AG04450 (cell line): ENCODE measurements around the gene TDRD15. TPM values are rescaled to one million over a fixed set of nuclear protein-coding genes. Genes with fewer than 3 reads are reported as not detected.

Experiments
- CTCF ChIA-PET: fragments of 300-600, 350-600 bp; formaldehyde crosslinking; extraction: SDS; loops from one replicate; lab custom pipeline; 2022; ENCODE audit warnings: antibody characterized with exemption, inconsistent platforms; lab: Charles Lee
- POLR2A ChIA-PET: fragments of 350-600 bp; formaldehyde crosslinking; extraction: SDS; loops from one replicate; lab custom pipeline; 2021; ENCODE audit warnings: antibody characterized with exemption, inconsistent platforms; lab: Yijun Ruan, JAX
- DNase-seq: peaks from one replicate; pipeline ENCODE4 v3.0.0-alpha.2; 2011; ENCODE audit warnings: low read depth, low spot score
- H3K27ac ChIP-seq: one replicate; pipeline ENCODE4 v1.5.1; 2012; ENCODE audit warnings: low read depth, low read length, control low read depth
- H3K27me3 ChIP-seq: one replicate; pipeline ENCODE4 v1.6.0; 2012; ENCODE audit warnings: low read length; ENCODE audit not compliant: control insufficient read depth, insufficient read depth
- H3K4me3 ChIP-seq: 2 replicates; pipeline ENCODE4 v1.5.1; 2011; ENCODE audit warnings: mild to moderate bottlenecking, low read depth, low read length, control low read depth
- H3K9me3 ChIP-seq: 2 replicates; pipeline ENCODE4 v1.5.1; 2012; ENCODE audit warnings: low read length; ENCODE audit not compliant: control insufficient read depth, insufficient read depth
- CTCF ChIP-seq: IDR thresholded peaks from 2 replicates; pipeline ENCODE4 v1.5.1; 2011; ENCODE audit warnings: low read depth, low read length, control low read depth, inconsistent platforms
- polyA plus RNA-seq: library from polyadenylated mRNA; depleted of rRNA; stranded (reverse); fragments of >200 nt; gene quantifications from 2 replicates; pipeline ENCODE4 v1.2.3, GENCODE V29; 2011

TDRD15 gene
- polyA plus RNA-seq, 1 experiment: not detected

GRCh38 chr2:21095178-21095577, 28.6 kb upstream of the TDRD15 start:
- CTCF ChIA-PET: no interaction called here
- POLR2A ChIA-PET: no interaction called here
- TF ChIP-seq CTCF: no peak
- Histone ChIP-seq H3K4me3 (no peak overlapping the region), H3K9me3 (no peaks in the 10 kb centered on the region), H3K27ac (no peak overlapping the region), H3K27me3 (no peaks in the 10 kb centered on the region)
- no peak for DNase-seq

- CTCF ChIA-PET: no interaction called here
These were observed 28.1 kb upstream of the TDRD15 start for GRCh38 chr2:21095714-21096113.

GRCh38 chr2:21096458-21096857, 27.3 kb upstream of the TDRD15 start:
- POLR2A ChIA-PET: no interaction called here
- CTCF ChIA-PET: no interaction called here
- Histone ChIP-seq H3K4me3 (no peak overlapping the region), H3K27ac (no peak overlapping the region), H3K27me3 (no peaks in the 10 kb centered on the region), H3K9me3 (no peaks in the 10 kb centered on the region)
- TF ChIP-seq CTCF: no peak
- DNase-seq: no peak

More at GRCh38 chr2:21095714-21096113, 28.1 kb upstream of the TDRD15 start:
- H3K27me3 ChIP-seq: no peaks in the 10 kb centered on the region
- DNase-seq: no peak
- H3K9me3 ChIP-seq: no peaks in the 10 kb centered on the region
- H3K4me3 ChIP-seq: no peak overlapping the region
- no peak for TF ChIP-seq CTCF
- POLR2A ChIA-PET: no interaction called here
- H3K27ac ChIP-seq: no peak overlapping the region

GRCh38 chr2:21097331-21097730, 26.4 kb upstream of the TDRD15 start:
- H3K27ac ChIP-seq: no peak overlapping the region
- DNase-seq: no peak

GRCh38 chr2:21098294-21098693, 25.5 kb upstream of the TDRD15 start:
- ChIA-PET POLR2A (no interaction called here), CTCF (no interaction called here)
- no peaks in the 10 kb centered on the region for H3K27me3 ChIP-seq
- no peak overlapping the region for H3K27ac ChIP-seq
- no peak for TF ChIP-seq CTCF
- H3K4me3 ChIP-seq: no peak overlapping the region
- DNase-seq: no peak
- H3K9me3 ChIP-seq: no peaks in the 10 kb centered on the region

More at GRCh38 chr2:21097331-21097730, 26.4 kb upstream of the TDRD15 start:
- H3K27me3 ChIP-seq: no peaks in the 10 kb centered on the region
- H3K4me3 ChIP-seq: no peak overlapping the region
- TF ChIP-seq CTCF: no peak
- ChIA-PET CTCF (no interaction called here), POLR2A (no interaction called here)
- H3K9me3 ChIP-seq: no peaks in the 10 kb centered on the region
